Heart right ventricle (tissue), 16 donors: ENCODE measurements around the gene RASSF7. TPM values are rescaled to one million over a fixed set of nuclear protein-coding genes. Genes with fewer than 3 reads are reported as not detected.

Experiments
- ATAC-seq, 8 donors: fragments of 200-7000 bp; cut with Tn5 transposase; one replicate each; pipeline ENCODE4 v1.9.1; 2020; ENCODE audit warnings: mild to moderate bottlenecking in 8 of 8, moderate library complexity in 8 of 8, moderate number of reproducible peaks in 1 of 8
- DNase-seq, 2 donors: peaks; one replicate each; pipeline ENCODE4 v3.0.0-alpha.2; 2020
- H3K27ac ChIP-seq, 10 donors: fragments of 200-600 bp; sonication (generic) in 2 of 10; one replicate each; pipeline versions ENCODE4 v1.5.0 to v1.8.0; 2020 to 2022; ENCODE audit warnings: mild to moderate bottlenecking in 3 of 10
- H3K27me3 ChIP-seq, 7 donors: fragments of 200-600 bp; one replicate each; pipeline ENCODE4 v1.8.0; 2021 to 2022; ENCODE audit warnings: mild to moderate bottlenecking in 2 of 7
- H3K36me3 ChIP-seq, 9 donors: fragments of 200-600 bp; sonication (generic) in 1 of 9; one replicate each; pipeline versions ENCODE4 v1.5.0 to v1.8.0; 2020 to 2022; ENCODE audit warnings: mild to moderate bottlenecking in 2 of 9
- H3K4me1 ChIP-seq, 9 donors: fragments of 200-600 bp; sonication (generic) in 1 of 9; one replicate each; pipeline versions ENCODE4 v1.5.0 to v1.8.0; 2020 to 2022; ENCODE audit warnings: mild to moderate bottlenecking in 4 of 9
- H3K4me3 ChIP-seq, 10 donors: fragments of 200-600 bp; sonication (generic) in 2 of 10; one replicate each; pipeline versions ENCODE4 v1.5.0 to v1.8.0; 2020 to 2022; ENCODE audit warnings: mild to moderate bottlenecking in 7 of 10, moderate library complexity in 2 of 10
- H3K9me3 ChIP-seq, 11 donors: fragments of 200-600 bp in 10 of 11; sonication (generic) in 2 of 11; one replicate each; pipeline versions ENCODE4 v1.5.0 to v1.8.0; 2013 to 2022; ENCODE audit warnings: mild to moderate bottlenecking in 2 of 11, control low read depth in 1 of 11, moderate library complexity in 1 of 11
- WGBS, 2 donors: extraction: QIAGEN DNeasy Blood & Tissue Kit; methylation state at CpG; one replicate each; pipeline ENCODE4 v1.1.7; 2013; ENCODE audit warnings: inconsistent platforms in 1 of 2; 5-methylcytosine and 5-hydroxymethylcytosine counted together
- intact Hi-C, 10 donors: fragments of 100-400 bp; cut with DNase I; formaldehyde crosslinking; loops; one replicate each; pipeline versions ENCODE4 v1.11.1 to v1.14.2; 2022
- polyA plus RNA-seq, 2 donors: library from polyadenylated mRNA; stranded (reverse); fragments of 200-250 nt; gene quantifications; one replicate each; pipeline ENCODE4 v1.2.3, GENCODE V29; 2013
- total RNA-seq, 10 donors: library from RNA; stranded (reverse); fragmentation: NEBNext Ultra II Directional in 3 of 10; extraction: Animal tissue kit (Norgen Biotek cat#: 25700) in 3 of 10; gene quantifications; one replicate each; pipeline versions ENCODE4 v1.2.1 to v1.2.4, GENCODE V29; 2021 to 2023
- TF ChIP-seq, protein P1 (sequence below), 9 donors: fragments of 200-600 bp; sonication (generic) in 2 of 9; IDR thresholded peaks; one replicate each; pipeline versions ENCODE4 v1.5.0 to v1.8.0; 2021 to 2022; ENCODE audit warnings: antibody characterized with exemption in 9 of 9, mild to moderate bottlenecking in 5 of 9, moderate library complexity in 1 of 9
- donor health status: Arrhythmogenic right ventricular cardiomyopathy.
- donor health status: ischemic (EF 13 %, LVEDD 7.1; RV severe dilation, severe dysfunction).
- donor health status: healthy with polysubstance abuse.
- donor health status: DM: no; HTN: yes; CAD: no.
- donor health status: DM: no; HTN: no; CAD: no.
- donor health status: ischemic (EF 25% LVEDD 6.9; RV normal size, moderate dysfunction).
- donor health status: ischemic (EF 25% LVEDD 5.7; RV mildly dilated, moderate dysfunction).
- donor health status: healthy.
- donor health status: DM: yes; HTN: yes; CAD: no.
- donor health status: Ischemic cardiomyopathy.
- donor health status: ischemic (EF 35%, LVEDD 5.7; RV mildly dilated, moderate dysfunction).
- donor health status: nonischemic (EF 11% LVEDD 7.7; RV severe dilation, severe dysfunction).
- donor health status: DM: yes; HTN: yes; CAD: no.
- donor health status: PGD.
- donor health status: ischemic (EF 29% LVEDD 5.4; RV normal size, mild dysfunction).
- donor health status: nonischemic (EF 23%, LVEDD 6.1; RV moderate dilation, normal function).

RASSF7 gene
- total and polyA plus RNA-seq, 12 donors = 0.96 to 14.2 (median 2.3) TPM

DNA sequence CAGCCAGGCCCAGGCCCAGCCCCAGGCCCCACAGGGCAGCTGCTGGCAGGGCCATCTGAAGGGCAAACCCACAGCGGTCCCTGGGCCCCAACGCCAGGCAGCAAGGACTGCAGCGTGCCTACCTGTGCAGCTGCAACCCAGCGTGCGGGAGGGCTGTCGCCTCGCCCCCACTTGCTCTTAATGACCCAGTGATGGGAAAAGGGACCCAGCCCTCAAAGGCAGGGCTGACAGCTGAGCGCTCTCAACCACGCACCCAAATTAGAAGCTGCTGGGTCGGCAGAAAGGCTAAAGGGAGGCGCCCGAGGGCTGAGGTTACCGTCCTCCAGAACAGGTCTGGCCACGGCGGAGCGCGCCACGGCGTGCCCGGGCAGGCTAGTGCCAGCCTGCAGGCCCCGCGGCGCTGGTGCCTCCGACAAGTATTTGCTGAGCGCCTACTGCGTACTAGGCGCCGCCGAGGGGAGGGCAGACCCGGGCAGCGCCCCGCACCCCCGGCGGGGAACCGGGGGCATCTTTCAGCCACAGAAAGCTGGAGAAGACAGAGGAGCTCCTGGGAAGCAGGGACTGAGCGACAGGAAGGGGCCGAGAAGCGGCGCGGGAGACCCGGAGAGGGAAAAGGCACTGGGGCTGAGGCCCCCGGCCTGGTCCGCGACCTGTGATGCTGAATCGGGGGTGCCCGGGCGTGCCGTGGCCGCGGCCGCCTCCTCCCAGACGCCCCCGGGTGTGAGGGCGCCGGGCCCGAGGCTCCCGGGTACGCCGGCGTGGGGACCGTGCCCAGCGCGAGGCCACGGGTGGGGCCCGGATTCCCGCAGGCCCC, 26.2 kb upstream of the RASSF7 start:
- no peaks in the 10 kb centered on the region for H3K9me3 ChIP-seq
- H3K36me3 ChIP-seq = peaks cover 0 to 37% (median 16%) of the 10 kb centered on the region in 9 donors
- H3K27ac ChIP-seq = peak overlapping the region in 9 of 10 donors; percentile 47 to 78 (median 75)
- TF ChIP-seq, protein P1, sequence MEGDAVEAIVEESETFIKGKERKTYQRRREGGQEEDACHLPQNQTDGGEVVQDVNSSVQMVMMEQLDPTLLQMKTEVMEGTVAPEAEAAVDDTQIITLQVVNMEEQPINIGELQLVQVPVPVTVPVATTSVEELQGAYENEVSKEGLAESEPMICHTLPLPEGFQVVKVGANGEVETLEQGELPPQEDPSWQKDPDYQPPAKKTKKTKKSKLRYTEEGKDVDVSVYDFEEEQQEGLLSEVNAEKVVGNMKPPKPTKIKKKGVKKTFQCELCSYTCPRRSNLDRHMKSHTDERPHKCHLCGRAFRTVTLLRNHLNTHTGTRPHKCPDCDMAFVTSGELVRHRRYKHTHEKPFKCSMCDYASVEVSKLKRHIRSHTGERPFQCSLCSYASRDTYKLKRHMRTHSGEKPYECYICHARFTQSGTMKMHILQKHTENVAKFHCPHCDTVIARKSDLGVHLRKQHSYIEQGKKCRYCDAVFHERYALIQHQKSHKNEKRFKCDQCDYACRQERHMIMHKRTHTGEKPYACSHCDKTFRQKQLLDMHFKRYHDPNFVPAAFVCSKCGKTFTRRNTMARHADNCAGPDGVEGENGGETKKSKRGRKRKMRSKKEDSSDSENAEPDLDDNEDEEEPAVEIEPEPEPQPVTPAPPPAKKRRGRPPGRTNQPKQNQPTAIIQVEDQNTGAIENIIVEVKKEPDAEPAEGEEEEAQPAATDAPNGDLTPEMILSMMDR (IDR thresholded peaks at IDR 0.05) = no peak
- ATAC-seq (peak in 1 of 8 donors; percentile 1), DNase-seq (no peak)
- H3K4me3 ChIP-seq = peak overlapping the region; percentile 64 to 95 (median 86)
- H3K27me3 ChIP-seq = peaks cover 0 to 25% (median 14%) of the 10 kb centered on the region in 7 donors
- 9 to 14% methylated on average over 48 to 66 of the region's 66 CpGs for WGBS, 2 donors
- H3K4me1 ChIP-seq = peaks cover 15 to 51% (median 39%) of the 10 kb centered on the region in 9 donors
- intact Hi-C loops = loop anchor here in 1 of 10 donors (2.0 to 10.0 kb wide), 2 partner anchors 28 to 90 kb away; partner anchors contain the start of genes CDHR5, RNH1 and SCT

DNA sequence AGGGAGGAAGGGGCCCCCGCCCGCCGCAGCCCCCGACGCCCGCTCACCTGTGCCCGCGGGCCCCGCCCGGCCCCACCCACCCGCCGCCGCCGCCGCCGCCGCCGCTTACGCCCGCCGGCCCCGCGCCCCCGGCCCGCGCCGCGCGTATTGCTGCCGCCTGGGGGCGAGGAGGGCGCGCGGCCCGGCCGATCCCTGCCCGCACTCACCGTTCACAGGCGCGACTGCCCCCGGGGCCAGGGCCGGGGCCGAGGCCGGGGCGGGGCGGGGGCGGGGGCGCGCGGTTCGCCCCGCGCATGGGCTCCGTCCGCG, 25.6 kb upstream of the RASSF7 start:
- peaks cover 15 to 51% (median 39%) of the 10 kb centered on the region in 9 donors for H3K4me1 ChIP-seq
- WGBS, 2 donors = 0% methylated on average over 13 to 56 of the region's 56 CpGs
- no peak for ATAC-seq

DNA sequence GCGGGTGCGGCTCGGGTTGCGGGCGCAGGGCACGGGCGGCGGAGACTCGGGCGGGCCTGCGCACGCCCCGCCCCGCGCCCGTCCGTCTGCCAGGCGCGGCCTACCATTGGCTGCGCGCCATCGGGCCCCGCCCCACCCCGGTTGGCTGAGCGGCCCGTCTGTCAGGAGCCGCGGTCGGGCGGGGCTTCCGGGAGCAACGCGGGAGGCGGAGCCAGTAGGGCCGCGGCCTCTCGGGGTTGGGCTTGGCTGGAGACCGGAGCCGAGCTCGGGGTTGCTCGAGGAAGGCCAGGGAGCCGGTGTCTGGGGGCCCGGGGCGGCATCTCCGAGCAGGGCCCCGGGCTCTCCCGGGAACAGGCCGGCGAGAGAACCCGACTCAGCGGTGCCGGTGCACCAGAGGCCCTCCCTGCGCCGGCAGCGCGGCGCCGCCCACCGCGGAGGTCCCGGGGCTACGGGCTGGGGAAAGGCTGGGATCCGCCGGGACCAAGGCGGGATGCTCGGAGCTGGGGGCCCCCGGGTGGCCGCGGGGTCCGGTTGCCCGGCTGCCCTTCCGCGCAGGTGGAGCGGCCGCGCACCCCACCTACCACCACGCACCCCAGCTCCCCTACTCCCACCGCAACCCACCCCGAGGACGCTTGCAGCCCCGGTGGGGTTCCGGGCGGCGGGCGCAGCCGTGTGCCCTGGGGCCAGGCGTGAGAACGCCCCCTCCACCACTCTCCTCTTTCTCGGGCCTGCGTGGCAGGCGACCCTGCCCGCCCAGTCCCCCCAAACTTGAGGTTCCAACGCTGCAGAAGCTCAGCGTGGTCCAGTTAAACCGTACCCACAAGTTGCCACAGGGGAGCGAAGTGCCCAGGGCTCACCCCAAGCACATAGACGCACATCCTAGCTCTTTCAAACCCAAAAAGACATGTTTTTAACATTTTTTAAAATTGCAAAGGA, 25.0 kb upstream of the RASSF7 start, which contains the start of gene HRAS:
TSS of gene HRAS (minus strand) at position 58 of the 936 bp plus-strand sequence.
- Histone ChIP-seq H3K36me3 (peaks cover 0 to 31% (median 16%) of the 10 kb centered on the region in 9 donors), H3K4me3 (peak within 1 kb of the TSS; percentile 64 to 95 (median 86)), H3K4me1 (peaks cover 15 to 51% (median 39%) of the 10 kb centered on the region in 9 donors), H3K27ac (peak within 1 kb of the TSS in 9 of 10 donors; percentile 73 to 88 (median 82)), H3K9me3 (no peaks in the 10 kb centered on the region), H3K27me3 (peaks cover 0 to 25% (median 14%) of the 10 kb centered on the region in 7 donors)
- intact Hi-C loops = loop anchor here in 1 of 10 donors (2.0 to 10.0 kb wide), 2 partner anchors 29 to 89 kb away; partner anchors contain the start of genes CDHR5, RNH1 and SCT
- WGBS, 2 donors = 3% methylated on average over 73 to 97 of the region's 97 CpGs
- TF ChIP-seq, protein P1 (IDR thresholded peaks at IDR 0.05) = no peak
- peak; percentile 89 to 97 (median 94) for ATAC-seq
- DNase-seq = peak; percentile 92 to 96

More for the DNA sequence above, 25.6 kb upstream of the RASSF7 start:
- TF ChIP-seq, protein P1 (IDR thresholded peaks at IDR 0.05) = no peak
- Histone ChIP-seq H3K36me3 (peaks cover 0 to 31% (median 16%) of the 10 kb centered on the region in 9 donors), H3K27me3 (peaks cover 0 to 25% (median 14%) of the 10 kb centered on the region in 7 donors), H3K27ac (peak overlapping the region in 6 of 10 donors; percentile 65 to 78 (median 75)), H3K9me3 (no peaks in the 10 kb centered on the region), H3K4me3 (peak overlapping the region; percentile 64 to 95 (median 86))
- DNase-seq = no peak
- intact Hi-C loops = loop anchor here in 1 of 10 donors (2.0 to 10.0 kb wide), 2 partner anchors 28 to 90 kb away; partner anchors contain the start of genes CDHR5, RNH1 and SCT
